ENCODE data around the gene CLCF1.
A peak's percentile ranks its signal among the peaks of the same experiment; 100 is the strongest.

GRCh38 chr11:67371189-67371910 lies 2.0 kb downstream of the CLCF1 start:
- TF ChIP-seq CTCF (IDR thresholded peaks at IDR 0.05; ENCODE audit: low read length) (peak; percentile 51), EZH2 (IDR thresholded peaks at IDR 0.05; ENCODE audit: borderline replicate concordance, low read length) (no peak)

Measured in OCI-LY1 (cell line).